GM20431 (cell line): ENCODE measurements around the gene STAP2.

Experiments used
- in situ Hi-C: fragments of 300-500 bp; cut with MseI, MboI; formaldehyde crosslinking; loops from one replicate; pipeline ENCODE4 v1.15.0; 2020; ENCODE audit warnings: low sequenced_read_pairs; ENCODE audit not compliant: unreplicated experiment

Gene STAP2

GRCh38 chr19:4371247-4372164 lies 32.9 kb upstream of the STAP2 start:
- in situ Hi-C loops = no loop called here

GRCh38 chr19:4370418-4371041 lies 31.9 kb upstream of the STAP2 start:
- in situ Hi-C loops = no loop called here

GRCh38 chr19:4369888-4370260 lies 31.2 kb upstream of the STAP2 start:
- in situ Hi-C loops = no loop called here

GRCh38 chr19:4369109-4369887 lies 30.7 kb upstream of the STAP2 start:
- in situ Hi-C loops = no loop called here

GRCh38 chr19:4368128-4368820 lies 29.6 kb upstream of the STAP2 start:
- in situ Hi-C loops = no loop called here

- in situ Hi-C loops = no loop called here
Observed at GRCh38 chr19:4367781-4368127, 29.1 kb upstream of the STAP2 start.

- in situ Hi-C loops = no loop called here
Observed at GRCh38 chr19:4367336-4367723, 28.7 kb upstream of the STAP2 start.

- in situ Hi-C loops = no loop called here
Observed at GRCh38 chr19:4366666-4367335, 28.2 kb upstream of the STAP2 start.

- in situ Hi-C loops = no loop called here
Observed at GRCh38 chr19:4365791-4366665, 27.4 kb upstream of the STAP2 start.

GRCh38 chr19:4365341-4365740 lies 26.7 kb upstream of the STAP2 start:
- in situ Hi-C loops = no loop called here

- in situ Hi-C loops = no loop called here
Observed at GRCh38 chr19:4363571-4364304, 25.1 kb upstream of the STAP2 start.

- in situ Hi-C loops = no loop called here
Observed at GRCh38 chr19:4362831-4363545, 24.4 kb upstream of the STAP2 start.

- in situ Hi-C loops = no loop called here
Observed at GRCh38 chr19:4362101-4362828, 23.6 kb upstream of the STAP2 start.

- in situ Hi-C loops = no loop called here
Observed at GRCh38 chr19:4361152-4362046, 22.8 kb upstream of the STAP2 start.

GRCh38 chr19:4360641-4361151 lies 22.1 kb upstream of the STAP2 start:
- in situ Hi-C loops = no loop called here

- in situ Hi-C loops = no loop called here
Observed at GRCh38 chr19:4360081-4360569, 21.5 kb upstream of the STAP2 start.
